HUDEP-2 (cell line): Measurements from ENCODE around the gene EMC9.
A peak's percentile ranks its signal among the peaks of the same experiment; 100 is the strongest.

Source experiments
- DNase-seq, 76 experiments: peaks; one replicate each; lab custom pipeline; 2025; ENCODE audit not compliant: unreplicated experiment in 76 of 76; lab: John Stamatoyannopoulos, UW

The EMC9 gene

DNA sequence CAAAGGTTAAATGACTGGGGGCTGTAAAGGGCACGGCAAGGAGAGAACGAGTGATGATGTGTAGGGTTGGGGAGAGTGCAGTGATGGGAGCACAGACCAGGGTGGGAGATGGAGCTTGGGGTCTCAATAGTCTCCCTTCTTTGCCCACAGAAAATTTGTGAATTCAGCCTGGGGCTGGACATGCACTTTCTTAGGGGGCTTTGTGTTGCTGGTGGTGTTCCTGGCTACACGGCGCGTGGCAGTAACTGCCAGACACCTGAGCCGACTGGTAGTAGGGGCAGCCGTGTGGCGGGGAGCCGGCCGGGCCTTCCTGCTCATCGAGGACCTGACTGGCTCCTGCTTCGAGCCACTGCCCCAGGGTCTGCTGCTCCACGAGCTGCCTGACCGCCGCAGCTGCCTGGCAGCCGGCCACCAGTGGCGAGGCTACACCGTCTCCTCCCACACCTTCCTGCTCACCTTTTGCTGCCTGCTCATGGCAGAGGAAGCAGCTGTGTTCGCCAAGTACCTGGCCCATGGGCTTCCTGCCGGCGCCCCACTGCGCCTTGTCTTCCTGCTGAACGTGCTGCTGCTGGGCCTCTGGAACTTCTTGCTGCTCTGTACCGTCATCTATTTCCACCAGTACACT lies 9.2 kb downstream of the EMC9 start:
- no peak for DNase-seq

DNA sequence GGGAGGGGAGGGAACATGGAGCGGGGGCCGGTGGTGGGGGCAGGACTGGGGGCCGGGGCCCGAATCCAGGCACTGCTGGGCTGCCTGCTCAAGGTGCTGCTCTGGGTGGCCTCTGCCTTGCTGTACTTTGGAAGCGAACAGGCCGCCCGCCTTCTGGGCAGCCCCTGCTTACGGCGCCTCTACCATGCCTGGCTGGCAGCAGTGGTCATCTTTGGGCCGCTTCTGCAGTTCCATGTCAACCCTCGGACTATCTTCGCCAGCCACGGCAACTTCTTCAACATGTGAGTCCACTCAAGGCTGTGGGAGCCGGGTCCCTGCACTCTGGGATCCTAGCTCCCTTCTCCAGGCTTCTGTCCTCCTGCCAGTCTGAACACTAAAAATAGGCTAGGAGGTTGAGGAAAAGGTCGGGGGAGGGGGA lies 9.8 kb downstream of the EMC9 start:
- DNase-seq: no peak

DNA sequence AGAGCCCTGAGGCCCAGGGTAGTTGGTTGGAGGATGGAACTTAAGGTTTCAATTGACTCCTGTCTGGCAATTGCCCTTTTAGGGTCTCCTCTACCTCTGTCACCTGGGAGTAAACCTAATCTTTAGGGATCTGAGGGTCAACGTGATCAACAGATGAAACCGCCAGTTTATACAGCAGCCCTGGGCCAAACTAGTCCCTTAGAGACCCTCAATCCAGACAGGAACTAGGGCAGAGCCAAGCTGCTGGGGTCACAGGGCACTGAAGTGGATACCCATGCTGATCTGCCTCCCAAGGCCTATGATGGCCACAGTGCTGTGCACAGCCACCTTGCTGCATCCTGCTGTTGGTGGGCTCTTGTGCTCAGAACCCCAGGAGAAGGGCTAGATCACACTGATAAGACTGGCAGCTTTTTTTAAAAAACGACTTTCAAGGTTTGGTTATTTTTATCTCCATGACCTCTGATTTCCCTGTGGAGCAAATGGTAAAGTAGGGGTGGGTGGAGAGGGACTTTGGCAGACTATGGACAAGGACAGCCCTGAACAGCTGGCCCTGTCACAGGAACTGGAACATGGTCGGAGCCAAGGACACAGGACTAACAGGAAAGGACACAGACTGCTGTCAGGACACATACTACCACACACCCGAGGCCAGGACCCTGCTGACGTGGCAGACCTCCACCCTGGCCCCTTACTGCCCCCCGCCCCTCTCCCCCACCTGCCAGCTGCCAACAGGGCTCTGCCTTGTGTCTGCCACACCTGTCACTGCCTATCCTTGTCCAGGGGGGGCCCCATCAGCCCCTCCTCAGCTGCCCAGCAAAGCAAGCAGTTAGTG lies 10.5 kb downstream of the EMC9 start:
- DNase-seq: peak in 1 of 76 experiments; percentile 9

DNA sequence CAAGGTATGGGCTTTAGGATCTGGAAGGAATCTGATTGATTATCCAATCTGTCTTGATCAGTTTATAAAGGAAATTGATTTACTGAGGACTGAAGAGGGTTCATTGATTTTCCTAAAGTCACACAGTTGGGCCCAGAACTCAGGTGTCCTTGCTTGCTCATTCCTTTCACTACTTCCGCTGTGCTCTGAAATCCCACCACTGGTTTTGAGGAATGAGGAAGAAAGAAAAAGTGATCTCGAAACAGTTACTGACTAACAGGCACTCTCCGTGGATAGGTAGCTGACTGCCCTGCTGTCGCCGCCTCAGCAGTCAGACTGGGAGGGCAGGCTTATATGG lies 11.0 kb downstream of the EMC9 start, which contains the start of gene FITM1:
Gene FITM1 (plus strand): TSS at position 280 of the 337 bp plus-strand sequence. CDS start 905 bp downstream, outside the sequence.
- DNase-seq: no peak

DNA sequence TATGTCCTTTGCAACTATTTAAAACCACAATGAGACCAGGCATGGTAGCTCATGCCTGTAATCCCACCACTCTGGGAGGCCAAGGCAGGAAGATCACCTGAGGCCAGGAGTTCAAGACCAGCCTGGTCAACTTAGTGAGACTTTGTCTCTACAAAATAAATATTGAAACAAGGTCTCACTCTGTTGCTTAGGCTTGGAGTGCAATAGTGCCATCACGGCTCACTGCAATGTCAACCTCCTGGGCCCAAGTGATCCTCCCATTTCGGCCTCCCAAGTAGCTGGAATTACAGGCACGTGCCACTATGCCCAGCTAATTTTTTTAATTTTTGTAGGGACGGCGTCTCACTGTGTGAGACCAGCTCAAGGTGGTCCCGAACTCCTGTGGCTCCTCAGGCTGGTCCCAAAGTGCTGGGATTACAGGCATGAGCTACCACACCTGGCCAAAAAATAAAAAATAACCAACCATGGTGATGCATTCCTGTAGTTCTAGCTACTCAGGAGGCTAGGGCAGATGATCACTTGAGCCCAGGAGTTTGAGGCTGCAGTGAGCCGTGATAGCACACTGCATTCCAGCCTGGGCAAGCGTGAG lies 11.9 kb downstream of the EMC9 start:
- no peak for DNase-seq

DNA sequence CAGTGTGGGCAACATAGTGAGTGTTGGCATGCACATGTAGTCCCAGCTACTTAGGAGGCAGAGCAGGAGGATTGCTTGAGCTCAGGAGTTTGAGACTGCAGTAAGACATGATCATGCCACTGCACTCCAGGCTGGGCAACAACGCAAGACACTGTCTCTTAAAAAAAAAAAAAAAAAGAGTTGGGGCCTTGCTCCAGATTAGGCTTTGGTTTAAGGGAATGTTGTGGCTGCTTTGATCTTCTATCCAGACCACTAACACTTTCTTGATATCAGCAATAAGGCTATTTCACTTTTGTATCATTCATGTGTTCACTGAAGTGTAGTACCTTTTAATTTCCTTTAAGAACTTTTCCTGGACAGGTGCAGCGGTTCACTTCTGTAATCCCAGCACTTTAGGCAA lies 13.7 kb downstream of the EMC9 start:
- no peak for DNase-seq

DNA sequence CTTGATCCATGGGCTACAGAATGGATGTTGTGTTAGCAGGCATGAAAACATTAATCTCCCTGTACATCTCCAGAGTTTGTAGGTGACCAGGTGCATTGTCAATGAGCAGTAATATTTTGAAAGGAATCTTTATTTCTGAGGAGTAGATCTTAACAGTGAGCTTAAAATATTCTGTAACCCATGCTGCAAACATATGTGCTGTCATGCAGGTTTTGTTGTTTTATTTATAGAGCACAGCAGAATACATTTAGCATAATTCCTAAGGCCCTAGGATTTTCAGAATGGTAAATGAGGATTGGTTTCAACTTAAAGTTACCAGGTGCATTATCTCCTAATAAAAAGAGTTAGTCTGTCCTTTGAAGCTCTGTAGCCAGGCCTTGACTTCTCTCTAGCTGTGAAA lies 14.5 kb downstream of the EMC9 start:
- no peak for DNase-seq

DNA sequence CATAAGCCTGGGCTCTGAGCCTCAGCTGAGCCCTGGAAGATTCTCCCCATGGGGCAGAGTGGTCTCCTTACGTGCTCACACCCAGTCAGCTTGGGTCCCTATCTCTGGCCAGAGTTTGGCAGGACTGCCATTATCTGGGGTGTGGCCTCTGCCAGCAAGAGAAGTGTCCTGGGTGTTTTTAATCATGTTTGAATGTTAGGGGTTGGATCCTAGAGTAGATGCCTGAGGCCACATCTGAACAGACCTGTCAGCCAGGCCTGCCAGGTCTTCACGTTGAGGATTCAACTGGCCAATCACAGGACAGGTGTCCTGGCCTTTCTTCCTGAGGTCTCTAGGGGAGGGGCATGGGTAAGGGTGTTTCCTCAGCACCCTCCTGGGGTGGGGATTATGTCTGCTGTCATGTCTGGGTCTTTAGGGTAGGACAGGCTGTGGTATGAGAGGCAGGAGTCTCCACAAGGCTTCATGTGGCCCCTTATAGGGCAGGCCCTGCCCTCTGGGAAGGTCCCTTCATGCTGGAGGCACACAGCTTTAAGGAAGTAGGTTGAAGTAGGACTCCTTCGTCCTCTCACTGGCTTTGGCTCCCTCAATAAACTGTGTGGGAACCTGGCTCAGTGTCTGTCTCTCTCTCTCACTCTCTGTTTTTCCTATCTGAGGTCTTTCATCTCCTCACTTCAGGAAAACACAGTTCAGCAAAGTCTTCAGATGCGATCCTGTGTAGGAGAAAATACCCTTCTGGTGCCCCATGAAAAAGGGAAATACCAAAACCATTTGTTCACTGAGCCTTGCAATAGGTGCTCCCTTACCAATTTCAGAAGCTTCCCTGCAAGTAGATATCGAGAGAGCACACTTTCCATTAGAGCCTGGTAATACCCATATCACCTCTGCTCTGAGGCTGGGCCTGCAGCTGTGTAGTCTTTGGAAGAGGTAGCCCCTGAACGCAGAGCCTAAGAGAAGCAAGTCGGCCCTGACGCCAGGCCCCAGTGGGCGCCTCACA lies 17.7 kb downstream of the EMC9 start:
- DNase-seq: peak in 75 of 76 experiments; percentile 40 to 91 (median 72)

DNA sequence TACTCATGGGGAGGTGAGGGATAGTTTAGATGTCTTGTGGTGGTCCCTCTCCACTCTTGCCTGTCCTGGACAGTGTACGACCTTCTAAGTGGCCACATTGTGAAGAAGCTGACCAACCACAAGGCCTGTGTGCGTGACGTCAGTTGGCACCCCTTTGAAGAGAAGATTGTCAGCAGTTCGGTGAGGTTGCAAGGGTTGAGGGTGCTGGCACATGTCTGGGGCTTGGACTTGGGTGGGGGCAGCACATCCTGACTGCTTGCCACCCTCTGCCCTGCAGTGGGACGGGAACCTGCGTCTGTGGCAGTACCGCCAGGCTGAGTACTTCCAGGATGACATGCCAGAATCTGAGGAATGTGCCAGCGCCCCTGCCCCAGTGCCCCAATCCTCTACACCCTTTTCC lies 18.5 kb downstream of the EMC9 start:
- peak in 6 of 76 experiments; percentile 14 to 82 (median 26) for DNase-seq

DNA sequence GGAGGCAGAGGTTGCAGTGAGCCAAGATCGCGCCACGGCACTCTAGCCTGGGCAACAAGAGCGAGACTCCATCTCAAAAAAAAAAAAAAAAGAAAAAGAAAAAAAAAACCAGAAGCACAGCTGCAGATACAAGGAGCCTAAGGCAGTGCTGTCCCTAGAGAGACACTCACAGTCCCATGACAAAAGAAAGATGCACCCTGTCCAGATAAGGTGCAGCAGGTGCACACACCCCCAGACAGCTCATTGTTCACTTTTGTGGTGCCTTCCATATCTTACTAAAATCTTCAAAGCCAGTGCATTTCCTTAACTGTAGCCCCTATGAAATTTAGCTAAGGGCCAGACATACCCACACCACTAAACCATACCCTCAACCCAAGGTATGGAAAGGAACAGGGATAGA lies 19.0 kb downstream of the EMC9 start:
- DNase-seq: peak in 14 of 76 experiments; percentile 1 to 33 (median 15)

DNA sequence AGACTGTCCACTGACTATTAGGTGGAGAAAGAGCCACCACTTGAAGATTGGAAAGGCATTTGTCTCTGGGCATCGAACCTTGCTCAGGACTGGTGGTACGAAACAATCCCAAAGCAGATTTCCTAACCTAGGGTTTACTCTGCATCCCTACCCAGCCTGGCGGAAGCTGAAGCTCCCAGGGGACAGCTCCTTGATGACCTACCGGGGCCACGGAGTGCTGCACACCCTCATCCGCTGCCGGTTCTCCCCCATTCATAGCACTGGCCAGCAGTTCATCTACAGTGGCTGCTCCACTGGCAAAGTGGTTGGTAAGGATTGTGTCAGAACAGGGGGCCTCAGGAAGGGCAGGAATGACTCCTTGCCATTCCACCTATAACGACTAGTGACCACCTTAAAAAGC lies 20.2 kb downstream of the EMC9 start:
- DNase-seq: no peak

DNA sequence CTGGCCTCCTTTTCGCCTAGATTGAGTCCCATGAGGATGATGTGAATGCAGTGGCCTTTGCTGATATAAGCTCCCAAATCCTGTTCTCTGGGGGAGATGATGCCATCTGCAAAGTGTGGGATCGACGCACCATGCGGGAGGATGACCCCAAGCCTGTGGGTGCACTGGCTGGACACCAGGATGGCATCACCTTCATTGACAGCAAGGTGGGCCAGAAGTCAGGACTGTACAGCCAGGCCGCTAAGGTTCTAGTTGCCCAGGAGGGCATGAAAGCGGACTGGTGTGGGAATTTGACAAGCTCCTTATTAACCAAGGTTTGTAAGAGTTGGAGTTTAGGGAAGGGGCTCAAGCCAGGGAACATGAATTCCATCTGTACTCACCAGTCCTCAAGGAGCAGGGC lies 21.7 kb downstream of the EMC9 start:
- DNase-seq: no peak

DNA sequence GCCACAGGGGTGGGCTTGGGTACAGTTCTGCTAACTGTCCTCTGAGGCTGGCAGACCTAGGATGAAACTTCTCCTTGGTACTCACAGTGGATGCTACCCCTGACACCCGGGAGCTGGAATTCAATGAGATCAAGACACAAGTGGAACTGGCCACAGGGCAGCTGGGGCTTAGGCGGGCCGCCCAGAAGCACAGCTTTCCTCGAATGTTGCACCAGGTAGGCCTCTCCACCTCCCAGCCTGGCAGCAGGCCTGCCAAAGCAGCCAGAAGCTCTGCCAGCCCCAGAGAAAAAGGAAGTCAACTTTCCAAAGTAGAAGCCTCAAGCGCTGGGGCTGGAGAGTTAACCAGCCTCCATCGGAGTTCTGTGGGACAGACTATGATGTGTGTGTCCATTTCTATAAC lies 24.2 kb downstream of the EMC9 start:
- no peak for DNase-seq

DNA sequence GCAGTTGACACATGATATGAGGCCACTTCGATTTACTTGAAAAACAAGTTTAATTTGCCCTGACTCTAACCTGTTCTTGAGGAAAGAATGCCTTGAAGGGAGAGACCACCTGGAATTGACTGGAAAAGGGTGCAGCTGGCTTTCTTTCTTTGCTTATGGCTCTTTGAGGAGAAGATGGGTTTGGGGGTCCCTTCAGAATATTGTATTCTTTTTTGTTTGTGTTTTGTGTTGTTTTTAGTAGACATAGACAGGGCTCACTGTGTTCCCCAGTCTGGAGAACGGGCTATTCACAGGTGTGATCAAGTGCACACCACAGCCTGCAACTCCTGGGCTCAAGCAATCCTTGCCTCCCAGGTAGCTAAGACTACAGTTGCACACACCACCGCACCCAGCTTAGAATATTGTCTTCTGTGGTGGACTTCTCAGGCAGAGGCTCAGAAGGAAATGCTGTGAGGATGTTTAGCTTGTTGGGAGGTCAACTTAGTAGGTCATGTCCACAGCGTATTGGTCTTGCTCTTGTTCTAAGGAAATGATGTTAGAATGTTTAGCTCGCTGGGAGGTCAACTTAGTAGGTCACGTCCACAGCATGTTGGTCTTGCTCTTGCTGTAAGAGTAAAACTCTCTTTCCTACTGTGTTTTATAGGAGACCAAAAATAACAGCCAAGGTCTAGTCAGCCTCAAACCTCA lies 25.1 kb downstream of the EMC9 start:
- no peak for DNase-seq

DNA sequence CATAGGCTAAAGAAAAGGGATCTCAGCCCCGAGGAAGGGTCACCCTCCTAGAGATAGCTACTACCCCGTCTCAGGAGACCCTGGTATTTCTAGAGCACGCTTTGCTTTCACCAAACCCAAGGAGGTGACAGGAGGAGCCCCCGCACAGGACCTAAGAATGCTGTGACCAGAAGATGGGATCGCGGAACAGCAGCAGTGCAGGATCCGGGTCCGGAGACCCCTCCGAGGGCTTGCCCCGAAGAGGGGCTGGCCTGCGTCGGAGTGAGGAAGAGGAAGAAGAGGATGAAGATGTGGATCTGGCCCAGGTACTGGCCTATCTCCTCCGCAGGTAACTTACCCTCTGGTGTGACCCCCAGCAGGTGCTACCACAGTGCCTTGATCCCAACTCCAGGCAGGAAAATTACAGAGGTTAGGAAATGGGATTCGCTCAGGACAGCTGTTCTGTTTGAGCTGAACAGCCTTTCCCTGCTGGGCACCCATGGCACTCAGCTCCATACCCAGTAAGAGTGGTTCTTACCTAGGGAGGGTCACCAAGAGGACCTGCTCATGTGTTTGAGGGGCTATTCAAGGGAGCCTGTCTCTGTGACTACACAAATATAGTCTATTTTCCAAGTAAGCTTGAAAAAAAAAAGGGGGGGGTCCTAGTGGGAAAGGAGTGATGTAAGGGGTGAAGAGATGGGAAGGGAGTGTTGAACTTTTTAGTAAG lies 25.8 kb downstream of the EMC9 start:
- no peak for DNase-seq

DNA sequence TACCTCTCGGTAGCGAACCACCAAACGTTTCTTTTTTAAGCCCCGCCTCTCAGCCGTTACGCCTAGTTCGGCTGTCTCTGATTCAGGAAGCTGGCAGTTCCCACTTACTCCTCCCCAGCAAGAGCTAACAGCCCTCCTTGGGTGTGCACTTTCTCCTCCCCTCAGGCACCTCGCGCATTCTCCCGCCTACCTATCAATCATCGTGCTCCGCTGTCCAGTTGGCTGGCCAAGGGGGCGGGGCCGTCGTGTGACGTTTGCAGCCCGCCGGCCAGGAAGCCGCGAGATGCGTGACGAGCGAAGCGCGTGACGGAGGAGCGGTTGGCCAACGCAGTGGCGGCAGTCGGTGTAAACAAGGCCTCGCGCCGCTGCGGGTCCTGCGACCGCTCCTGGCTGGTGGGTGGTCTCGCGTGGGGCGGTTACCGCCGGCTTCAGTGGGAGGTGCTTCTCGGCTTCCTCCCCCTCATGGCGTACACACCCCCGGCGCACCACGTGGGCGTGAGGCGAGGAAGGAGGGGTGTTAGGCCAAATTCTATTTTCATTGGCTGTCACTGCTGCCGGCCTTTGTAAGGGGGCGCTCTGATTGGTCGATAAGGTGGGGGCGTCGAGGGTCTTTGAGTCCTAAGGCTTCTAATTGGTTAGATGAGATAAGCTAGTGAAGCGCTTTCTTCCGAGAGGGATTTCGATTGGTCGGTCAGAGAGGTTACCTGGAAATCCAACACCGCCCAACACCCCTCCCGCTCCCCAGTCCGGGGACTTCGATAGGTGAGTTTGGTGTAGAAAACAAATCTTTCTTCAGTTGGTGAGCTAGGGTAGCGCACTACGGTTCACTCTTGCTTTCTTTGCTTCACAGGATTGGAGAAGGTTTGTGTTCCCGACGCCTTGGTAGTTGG lies 26.6 kb downstream of the EMC9 start, which contains the start of the genes DCAF11 and NRL:
Gene DCAF11 (plus strand): TSS at position 246 of the 890 bp plus-strand sequence. CDS start 818 bp downstream, outside the sequence.
Gene NRL (minus strand): TSS at position 418 of the 890 bp plus-strand sequence. CDS start 32,101 bp downstream, outside the sequence.
- DNase-seq: peak; percentile 71 to 100 (median 98)

DNA sequence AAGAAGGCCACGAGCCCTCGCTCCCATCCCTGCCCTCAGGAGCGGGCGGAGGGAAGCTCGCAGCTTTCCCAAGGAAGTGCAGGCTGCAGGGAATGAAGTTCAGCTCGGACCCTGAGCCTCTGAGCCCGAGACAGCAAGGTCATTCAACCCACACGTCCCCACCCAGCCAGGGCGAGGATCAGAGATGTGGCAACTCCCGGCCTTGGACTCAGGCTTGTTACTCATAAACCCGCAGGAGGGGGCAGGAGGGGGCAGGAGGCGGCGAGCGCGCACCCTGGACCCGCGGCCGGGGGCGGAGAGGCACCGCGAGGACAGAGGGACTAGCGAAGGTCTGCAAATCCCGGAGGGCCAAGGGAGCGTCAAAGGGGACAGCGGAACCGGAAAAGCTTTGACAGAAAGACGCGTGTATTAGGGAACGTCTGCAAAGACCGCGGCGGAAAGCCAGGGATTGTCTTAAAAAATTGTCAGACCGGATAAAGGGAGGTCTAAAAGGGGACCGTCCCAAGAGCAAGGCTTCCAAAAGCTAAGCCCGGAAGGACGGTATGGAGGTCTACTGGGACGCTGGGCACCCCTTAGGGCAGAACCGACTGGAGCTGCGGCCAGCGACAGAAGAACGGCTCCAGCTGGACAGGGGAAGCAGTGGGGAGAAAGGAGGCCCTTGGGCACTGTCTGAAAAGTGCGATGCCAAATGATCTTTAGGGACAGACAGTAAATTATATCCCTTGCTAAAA lies 27.4 kb downstream of the EMC9 start:
- peak; percentile 30 to 93 (median 79) for DNase-seq
